B cell (primary cell): ENCODE data around the gene VILL. TPM values are rescaled to one million over a fixed set of nuclear protein-coding genes. Genes with fewer than 3 reads are reported as not detected.

Experiments
- ATAC-seq: fragments of 200-7000 bp; cut with Tn5 transposase; one replicate; pipeline ENCODE4 v1.10.0; 2021; ENCODE audit warnings: low read depth, mild to moderate bottlenecking, moderate number of reproducible peaks, moderate library complexity
- CTCF ChIA-PET: fragments of 350-600 bp; sonication (Branson Sonifier 250); formaldehyde crosslinking; loops from one replicate; lab custom pipeline; 2021; ENCODE audit warnings: antibody characterized with exemption, inconsistent platforms; lab: Charles Lee
- POLR2A ChIA-PET: fragments of 350-600 bp; sonication (Branson Sonifier 250); formaldehyde crosslinking; loops from one replicate; lab custom pipeline; 2021; ENCODE audit warnings: antibody characterized with exemption; lab: Charles Lee
- DNase-seq: peaks from one replicate; pipeline ENCODE4 v3.0.0; 2013
- H2AFZ ChIP-seq: 2 replicates; pipeline ENCODE4 v1.6.1; 2012; ENCODE audit warnings: mild to moderate bottlenecking, low read depth, low read length; ENCODE audit not compliant: insufficient read depth, poor library complexity, severe bottlenecking
- H3K27ac ChIP-seq, 2 donors: 1 replicate in 1 of 2; 2 replicates in 1 of 2; pipeline ENCODE4 v1.5.1; 2012 to 2013; ENCODE audit warnings: low read length in 2 of 2, mild to moderate bottlenecking in 2 of 2, moderate library complexity in 1 of 2
- H3K27me3 ChIP-seq, 4 experiments: fragments of 200-600 bp in 1 of 4; sonication (generic) in 1 of 4; replicated peaks in 1 of 4; 1 replicate in 2 of 4; 2 replicates in 2 of 4; pipeline versions ENCODE4 v1.6.1 to v1.7.0; 2013 to 2016; ENCODE audit warnings: low read length in 3 of 4, mild to moderate bottlenecking in 2 of 4, mixed read lengths in 1 of 4, moderate library complexity in 1 of 4; ENCODE audit not compliant: insufficient read depth in 4 of 4, control insufficient read depth in 3 of 4; ENCODE audit errors: control extremely low read depth in 1 of 4
- H3K36me3 ChIP-seq, 2 experiments: replicated peaks in 1 of 2; 1 replicate in 1 of 2; 2 replicates in 1 of 2; pipeline versions ENCODE4 v1.6.1 to v1.7.1; 2013; ENCODE audit warnings: low read length in 1 of 2; ENCODE audit not compliant: insufficient read depth in 2 of 2, control insufficient read depth in 1 of 2; ENCODE audit errors: control extremely low read depth in 1 of 2, extremely low read depth in 1 of 2
- H3K4me1 ChIP-seq, 2 donors: fragments of 200-600 bp in 1 of 2; sonication (generic) in 1 of 2; 1 replicate in 1 of 2; 2 replicates in 1 of 2; pipeline versions ENCODE4 v1.5.1 to v1.6.1; 2013 to 2017; ENCODE audit warnings: low read length in 2 of 2; ENCODE audit not compliant: control insufficient read depth in 2 of 2, insufficient read depth in 2 of 2
- H3K4me2 ChIP-seq: replicated peaks from 2 replicates; pipeline ENCODE3; 2012; ENCODE audit warnings: mild to moderate bottlenecking, low read depth, low read length; ENCODE audit not compliant: poor library complexity, severe bottlenecking
- H3K4me3 ChIP-seq, 5 experiments: fragments of 200-600 bp in 1 of 5; sonication (generic) in 1 of 5; 1 replicate in 3 of 5; 2 replicates in 2 of 5; pipeline versions ENCODE4 v1.5.1 to v1.7.0; 2011 to 2016; ENCODE audit warnings: low read length in 4 of 5, mild to moderate bottlenecking in 4 of 5, low read depth in 2 of 5, control low read depth in 1 of 5, moderate library complexity in 1 of 5; ENCODE audit not compliant: insufficient read depth in 1 of 5; ENCODE audit errors: control extremely low read depth in 1 of 5, extremely low read depth in 1 of 5
- H3K79me2 ChIP-seq: fragments of 200-600 bp; sonication (generic); one replicate; pipeline ENCODE4 v1.6.0; 2016; ENCODE audit warnings: low read length; ENCODE audit not compliant: control insufficient read depth, insufficient read depth
- H3K9ac ChIP-seq: fragments of 200-600 bp; sonication (generic); 2 replicates; pipeline ENCODE4 v1.6.1; 2017; ENCODE audit warnings: mild to moderate bottlenecking, low read length, moderate library complexity
- H3K9me3 ChIP-seq, 3 donors: one replicate each; pipeline versions ENCODE4 v1.6.1 to v1.7.1; 2013; ENCODE audit warnings: low read length in 2 of 3; ENCODE audit not compliant: control insufficient read depth in 2 of 3, insufficient read depth in 1 of 3; ENCODE audit errors: control extremely low read depth in 1 of 3
- H4K20me1 ChIP-seq: 2 replicates; pipeline ENCODE4 v1.6.0; 2012; ENCODE audit warnings: mild to moderate bottlenecking, low read length; ENCODE audit not compliant: insufficient read depth, control insufficient read depth, poor library complexity, severe bottlenecking
- H3K27ac Mint-ChIP-seq: one replicate; pipeline ENCODE4 v1.8.0; 2021; ENCODE audit warnings: mixed read lengths
- H3K27me3 Mint-ChIP-seq: one replicate; pipeline ENCODE4 v1.8.0; 2021; ENCODE audit warnings: mixed read lengths
- H3K4me1 Mint-ChIP-seq: one replicate; pipeline ENCODE4 v1.8.0; 2021; ENCODE audit warnings: mixed read lengths
- H3K4me3 Mint-ChIP-seq: one replicate; pipeline ENCODE4 v1.8.0; 2021; ENCODE audit warnings: mixed read lengths
- H3K9me3 Mint-ChIP-seq: one replicate; pipeline ENCODE4 v1.8.0; 2022; ENCODE audit warnings: mixed read lengths; ENCODE audit not compliant: insufficient read depth
- CTCF ChIP-seq: fragments of 200-600 bp; IDR thresholded peaks from one replicate; pipeline ENCODE4 v1.8.0; 2022; ENCODE audit warnings: antibody characterized with exemption, mild to moderate bottlenecking
- EZH2 ChIP-seq: IDR thresholded peaks from 2 replicates; pipeline ENCODE4 v1.6.1; 2012; ENCODE audit warnings: borderline replicate concordance, low read depth, mild to moderate bottlenecking, moderate library complexity, low read length; ENCODE audit not compliant: insufficient read depth, poor library complexity, severe bottlenecking
- WGBS: methylation state at CpG from one replicate; pipeline ENCODE4 v1.1.5; 2013; ENCODE audit warnings: missing lambda C conversion rate; ENCODE audit not compliant: insufficient coverage; 5-methylcytosine and 5-hydroxymethylcytosine counted together
- intact Hi-C: fragments of 100-400 bp; cut with micrococcal nuclease; formaldehyde crosslinking; loops from one replicate; pipeline ENCODE4 v1.10.0; 2022
- polyA plus RNA-seq: library from polyadenylated mRNA; depleted of rRNA; stranded (reverse); fragments of >200 nt; gene quantifications from 2 replicates; pipeline ENCODE4 v1.2.3, GENCODE V29; 2012
- total RNA-seq, 2 donors: library from RNA; stranded (reverse); fragments of 120-200 nt in 1 of 2; gene quantifications; 1 replicate in 1 of 2; 2 replicates in 1 of 2; pipeline versions ENCODE4 v1.2.3 to v1.2.4, GENCODE V29; 2013 to 2022

VILL gene
- total and polyA plus RNA-seq, 2 donors (not counting 1 experiment from before 2014, with no cell fraction given): 35.2 to 46.4 TPM

- H3K4me1 ChIP-seq: no peaks in the 10 kb centered on the region
- H3K4me2 ChIP-seq: no peak overlapping the region
- no peaks in the 10 kb centered on the region for H3K9me3 ChIP-seq
- no peaks in the 10 kb centered on the region for H3K27me3 ChIP-seq
- WGBS: 100% methylated on average over 2 of the region's 6 CpGs
- ChIA-PET POLR2A (no interaction called here), CTCF (interaction anchor here (0.7 kb wide), 1 partner anchor 18 kb away, joined by 4 read pairs; no protein-coding TSS in a partner anchor)
- no peaks in the 10 kb centered on the region for H4K20me1 ChIP-seq
- H3K9me3 Mint-ChIP-seq: no peaks in the 10 kb centered on the region
- ATAC-seq (no peak), DNase-seq (no peak)
- no peaks in the 10 kb centered on the region for H3K4me1 Mint-ChIP-seq
- no peak overlapping the region for H2AFZ ChIP-seq
- H3K27me3 Mint-ChIP-seq: no peaks in the 10 kb centered on the region
- no peak overlapping the region for H3K9ac ChIP-seq
- H3K27ac ChIP-seq: no peak overlapping the region
- no peak overlapping the region for H3K4me3 Mint-ChIP-seq
- no peaks in the 10 kb centered on the region for H3K36me3 ChIP-seq
- TF ChIP-seq CTCF (no peak), EZH2 (no peak)
- no peaks in the 10 kb centered on the region for H3K79me2 ChIP-seq
- intact Hi-C loops: no loop called here
- no peak overlapping the region for H3K4me3 ChIP-seq
- H3K27ac Mint-ChIP-seq: no peak overlapping the region
Measured at GRCh38 chr3:37945156-37945806, 45.3 kb upstream of the VILL start.

GRCh38 chr3:37945807-37946530 lies 44.6 kb upstream of the VILL start:
- Histone ChIP-seq H3K4me2 (no peak overlapping the region), H3K9ac (no peak overlapping the region), H3K27ac (no peak overlapping the region), H4K20me1 (no peaks in the 10 kb centered on the region), H3K9me3 (no peaks in the 10 kb centered on the region), H3K4me1 (no peaks in the 10 kb centered on the region), H3K27me3 (no peaks in the 10 kb centered on the region), H3K79me2 (no peaks in the 10 kb centered on the region), H2AFZ (no peak overlapping the region), H3K4me3 (no peak overlapping the region), H3K36me3 (no peaks in the 10 kb centered on the region)
- intact Hi-C loops: no loop called here
- TF ChIP-seq CTCF (no peak), EZH2 (no peak)
- no peak for ATAC-seq
- Mint-ChIP-seq H3K4me3 (no peak overlapping the region), H3K27ac (no peak overlapping the region), H3K9me3 (no peaks in the 10 kb centered on the region), H3K27me3 (no peaks in the 10 kb centered on the region), H3K4me1 (no peaks in the 10 kb centered on the region)
- WGBS: 60% methylated on average over 4 of the region's 8 CpGs
- CTCF ChIA-PET: interaction anchor here (0.7 kb wide), 1 partner anchor 17 kb away, joined by 4 read pairs; no protein-coding TSS in a partner anchor
- DNase-seq: no peak
- POLR2A ChIA-PET: no interaction called here
